Stimulated activated effector memory CD8-positive, alpha-beta T cell treated with anti-CD3 and anti-CD28 coated beads, Interleukin-12 subunit alpha, Interleukin-12 subunit beta, amount 100 ng/mL, for 72 hours (primary cell): ENCODE results near the gene ACSF2.

Source experiments
- ATAC-seq: fragments of 150-1000 bp; cut with Tn5 transposase; 2 replicates; pipeline ENCODE4 v1.10.0; 2021
- DNase-seq, 2 donors: peaks; one replicate each; pipeline ENCODE4 v3.0.0; 2021 to 2022; ENCODE audit warnings: low spot score in 2 of 2
- H3K27ac Mint-ChIP-seq: one replicate; pipeline ENCODE4 v1.8.0; 2022; ENCODE audit warnings: mild to moderate bottlenecking, mixed read lengths
- H3K36me3 Mint-ChIP-seq: one replicate; pipeline ENCODE4 v1.8.0; 2022; ENCODE audit warnings: mild to moderate bottlenecking, mixed read lengths
- H3K4me1 Mint-ChIP-seq: one replicate; pipeline ENCODE4 v1.8.0; 2022; ENCODE audit warnings: mixed read lengths
- H3K4me3 Mint-ChIP-seq: one replicate; pipeline ENCODE4 v1.8.0; 2022; ENCODE audit warnings: mild to moderate bottlenecking, mixed read lengths
- H3K9me3 Mint-ChIP-seq: one replicate; pipeline ENCODE4 v1.8.0; 2022; ENCODE audit warnings: mixed read lengths

The ACSF2 gene

GRCh38 chr17:50502301-50502990, 76.4 kb downstream of the ACSF2 start:
- DNase-seq (no peak), ATAC-seq (peak; percentile 17)
- H3K36me3 Mint-ChIP-seq, result no peaks in the 10 kb centered on the region
- no peak overlapping the region for H3K27ac Mint-ChIP-seq
- no peak overlapping the region for H3K4me3 Mint-ChIP-seq
- peaks cover 8% of the 10 kb centered on the region for H3K4me1 Mint-ChIP-seq
- no peaks in the 10 kb centered on the region for H3K9me3 Mint-ChIP-seq

- ATAC-seq (no peak), DNase-seq (no peak)
- peaks cover 31% of the 10 kb centered on the region for H3K4me1 Mint-ChIP-seq
- no peak overlapping the region for H3K4me3 Mint-ChIP-seq
- H3K9me3 Mint-ChIP-seq, result no peaks in the 10 kb centered on the region
- no peak overlapping the region for H3K27ac Mint-ChIP-seq
- H3K36me3 Mint-ChIP-seq, result no peaks in the 10 kb centered on the region
These were observed 79.6 kb downstream of the ACSF2 start for GRCh38 chr17:50505591-50506130.

- H3K4me1 Mint-ChIP-seq, result peaks cover 37% of the 10 kb centered on the region
- no peaks in the 10 kb centered on the region for H3K36me3 Mint-ChIP-seq
- H3K9me3 Mint-ChIP-seq, result no peaks in the 10 kb centered on the region
- ATAC-seq, result no peak
- DNase-seq, result no peak
- H3K27ac Mint-ChIP-seq, result no peak overlapping the region
- no peak overlapping the region for H3K4me3 Mint-ChIP-seq
These were observed 80.3 kb downstream of the ACSF2 start for GRCh38 chr17:50506298-50506697.

GRCh38 chr17:50507871-50508572, 82.0 kb downstream of the ACSF2 start, which contains the start of gene MYCBPAP:
MYCBPAP (plus strand) TSS chr17:50508439; CDS start chr17:50508675, 236 bp downstream.
- Mint-ChIP-seq H3K36me3 (no peaks in the 10 kb centered on the region), H3K9me3 (no peaks in the 10 kb centered on the region), H3K4me1 (peaks cover 50% of the 10 kb centered on the region), H3K27ac (peak within 1 kb of the TSS; percentile 93), H3K4me3 (peak within 1 kb of the TSS; percentile 92)
- DNase-seq (peak; percentile 67 to 90), ATAC-seq (peak; percentile 79)

- peaks cover 45% of the 10 kb centered on the region for H3K4me1 Mint-ChIP-seq
- peak overlapping the region; percentile 93 for H3K27ac Mint-ChIP-seq
- DNase-seq (no peak), ATAC-seq (no peak)
- no peaks in the 10 kb centered on the region for H3K36me3 Mint-ChIP-seq
- no peaks in the 10 kb centered on the region for H3K9me3 Mint-ChIP-seq
- peak overlapping the region; percentile 92 for H3K4me3 Mint-ChIP-seq
These were observed 82.8 kb downstream of the ACSF2 start for GRCh38 chr17:50508573-50509460.

- H3K9me3 Mint-ChIP-seq, result no peaks in the 10 kb centered on the region
- peak in 1 of 2 donors; percentile 81 for DNase-seq
- H3K36me3 Mint-ChIP-seq, result no peaks in the 10 kb centered on the region
- H3K4me3 Mint-ChIP-seq, result peak overlapping the region; percentile 64
- ATAC-seq, result peak; percentile 85
- H3K4me1 Mint-ChIP-seq, result peaks cover 44% of the 10 kb centered on the region
- H3K27ac Mint-ChIP-seq, result peak overlapping the region; percentile 88
These were observed 85.0 kb downstream of the ACSF2 start for GRCh38 chr17:50511058-50511457.

- Mint-ChIP-seq H3K4me3 (no peak overlapping the region), H3K27ac (no peak overlapping the region), H3K9me3 (no peaks in the 10 kb centered on the region), H3K36me3 (no peaks in the 10 kb centered on the region), H3K4me1 (peaks cover 37% of the 10 kb centered on the region)
- no peak for ATAC-seq
- DNase-seq, result no peak
These were observed 87.5 kb downstream of the ACSF2 start for GRCh38 chr17:50513495-50513894.

- peaks cover 28% of the 10 kb centered on the region for H3K4me1 Mint-ChIP-seq
- H3K4me3 Mint-ChIP-seq, result no peak overlapping the region
- no peaks in the 10 kb centered on the region for H3K36me3 Mint-ChIP-seq
- DNase-seq, result no peak
- H3K9me3 Mint-ChIP-seq, result no peaks in the 10 kb centered on the region
- no peak overlapping the region for H3K27ac Mint-ChIP-seq
- ATAC-seq, result no peak
These were observed 88.4 kb downstream of the ACSF2 start for GRCh38 chr17:50514388-50514787.

- Mint-ChIP-seq H3K27ac (no peak overlapping the region), H3K4me1 (peaks cover 21% of the 10 kb centered on the region), H3K36me3 (no peaks in the 10 kb centered on the region), H3K9me3 (no peaks in the 10 kb centered on the region), H3K4me3 (no peak overlapping the region)
- ATAC-seq (no peak), DNase-seq (no peak)
These were observed 89.1 kb downstream of the ACSF2 start for GRCh38 chr17:50514936-50515702.

- no peak for ATAC-seq
- no peak overlapping the region for H3K4me3 Mint-ChIP-seq
- H3K27ac Mint-ChIP-seq, result no peak overlapping the region
- no peak for DNase-seq
- H3K4me1 Mint-ChIP-seq, result peaks cover 6% of the 10 kb centered on the region
- H3K36me3 Mint-ChIP-seq, result no peaks in the 10 kb centered on the region
- H3K9me3 Mint-ChIP-seq, result no peaks in the 10 kb centered on the region
These were observed 91.0 kb downstream of the ACSF2 start for GRCh38 chr17:50517011-50517410.

GRCh38 chr17:50517504-50518383, 91.7 kb downstream of the ACSF2 start:
- Mint-ChIP-seq H3K27ac (no peak overlapping the region), H3K9me3 (no peaks in the 10 kb centered on the region), H3K4me3 (no peak overlapping the region), H3K4me1 (no peaks in the 10 kb centered on the region), H3K36me3 (no peaks in the 10 kb centered on the region)
- ATAC-seq (no peak), DNase-seq (no peak)

GRCh38 chr17:50518384-50519023, 92.5 kb downstream of the ACSF2 start:
- Mint-ChIP-seq H3K27ac (no peak overlapping the region), H3K36me3 (no peaks in the 10 kb centered on the region), H3K4me3 (no peak overlapping the region), H3K9me3 (no peaks in the 10 kb centered on the region), H3K4me1 (no peaks in the 10 kb centered on the region)
- DNase-seq (no peak), ATAC-seq (no peak)

GRCh38 chr17:50519141-50519834, 93.3 kb downstream of the ACSF2 start:
- H3K4me1 Mint-ChIP-seq, result no peaks in the 10 kb centered on the region
- no peaks in the 10 kb centered on the region for H3K9me3 Mint-ChIP-seq
- H3K27ac Mint-ChIP-seq, result no peak overlapping the region
- DNase-seq, result no peak
- H3K36me3 Mint-ChIP-seq, result no peaks in the 10 kb centered on the region
- no peak overlapping the region for H3K4me3 Mint-ChIP-seq
- ATAC-seq, result no peak
